Measurements from ENCODE around the gene IL1R1.

Gene IL1R1

DNA sequence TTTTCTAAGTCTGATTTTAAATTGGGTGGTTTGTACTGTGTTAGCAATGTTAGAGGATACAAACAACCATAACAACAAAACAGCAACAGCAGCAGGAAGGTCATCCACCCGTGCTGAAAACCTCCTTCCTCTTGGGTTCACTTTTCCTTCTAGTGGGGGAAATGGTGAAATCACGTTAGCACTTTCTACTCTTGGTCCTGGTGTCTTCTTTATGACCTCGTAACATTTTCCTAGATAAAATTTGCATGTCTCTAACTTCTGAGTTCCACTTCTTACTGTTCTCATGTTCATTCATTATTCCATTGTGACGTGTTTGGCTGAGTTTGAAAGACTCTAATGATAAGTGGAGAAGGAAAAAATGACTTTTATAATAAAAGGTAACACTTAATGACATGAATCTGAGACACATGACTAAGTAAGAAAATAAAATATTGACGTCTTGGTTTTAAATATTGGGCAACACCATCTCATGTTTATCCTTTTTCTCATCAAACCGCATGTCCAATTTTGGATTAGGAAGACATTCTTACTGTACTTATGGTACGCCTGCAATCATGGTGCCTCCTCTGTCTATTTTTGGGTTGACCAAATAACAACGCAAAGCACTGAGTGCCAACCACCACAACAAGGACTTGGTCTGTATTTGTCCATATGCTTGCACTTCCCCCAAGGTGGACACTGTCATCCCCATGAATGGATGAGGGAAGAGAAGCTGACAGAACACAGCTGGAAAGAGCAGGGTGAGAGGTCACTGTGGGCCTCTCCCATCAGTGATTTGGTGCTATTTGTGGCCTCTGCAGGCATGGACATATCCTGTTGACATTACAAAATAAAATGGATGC lies 25.7 kb upstream of the IL1R1 start:
- H3K27ac ChIP-seq, result no peak overlapping the region
- POLR2A ChIA-PET (ENCODE audit: low non-redundant PET), result no interaction called here
- no peak for DNase-seq (ENCODE audit: low spot score)
- TF ChIP-seq, protein P1, sequence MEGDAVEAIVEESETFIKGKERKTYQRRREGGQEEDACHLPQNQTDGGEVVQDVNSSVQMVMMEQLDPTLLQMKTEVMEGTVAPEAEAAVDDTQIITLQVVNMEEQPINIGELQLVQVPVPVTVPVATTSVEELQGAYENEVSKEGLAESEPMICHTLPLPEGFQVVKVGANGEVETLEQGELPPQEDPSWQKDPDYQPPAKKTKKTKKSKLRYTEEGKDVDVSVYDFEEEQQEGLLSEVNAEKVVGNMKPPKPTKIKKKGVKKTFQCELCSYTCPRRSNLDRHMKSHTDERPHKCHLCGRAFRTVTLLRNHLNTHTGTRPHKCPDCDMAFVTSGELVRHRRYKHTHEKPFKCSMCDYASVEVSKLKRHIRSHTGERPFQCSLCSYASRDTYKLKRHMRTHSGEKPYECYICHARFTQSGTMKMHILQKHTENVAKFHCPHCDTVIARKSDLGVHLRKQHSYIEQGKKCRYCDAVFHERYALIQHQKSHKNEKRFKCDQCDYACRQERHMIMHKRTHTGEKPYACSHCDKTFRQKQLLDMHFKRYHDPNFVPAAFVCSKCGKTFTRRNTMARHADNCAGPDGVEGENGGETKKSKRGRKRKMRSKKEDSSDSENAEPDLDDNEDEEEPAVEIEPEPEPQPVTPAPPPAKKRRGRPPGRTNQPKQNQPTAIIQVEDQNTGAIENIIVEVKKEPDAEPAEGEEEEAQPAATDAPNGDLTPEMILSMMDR (conservative IDR thresholded peaks at IDR 0.05; ENCODE audit: low read depth), result no peak
- CTCF ChIA-PET, result interaction anchor here (0.6 kb wide), 1 partner anchor 12 kb away, joined by 3 read pairs; no protein-coding TSS in a partner anchor

DNA sequence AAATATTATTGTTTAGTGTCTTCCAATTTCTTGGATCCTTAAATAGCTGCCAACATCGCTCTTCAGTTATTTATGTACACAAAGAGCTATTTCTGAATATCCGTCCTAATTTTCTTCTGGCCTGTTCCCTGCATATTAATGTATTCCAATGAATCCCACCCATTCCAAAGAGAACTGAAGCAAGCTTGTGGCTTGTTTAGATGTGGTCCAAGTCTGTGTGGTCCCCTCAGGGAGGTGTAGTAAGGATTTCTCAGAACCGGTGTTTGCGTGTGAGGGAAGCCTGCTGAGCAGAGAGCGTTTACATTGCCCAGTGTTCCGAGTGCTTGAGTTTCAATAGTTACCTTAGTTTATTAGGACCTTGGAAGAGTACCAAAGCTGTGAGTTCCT lies 25.1 kb upstream of the IL1R1 start:
- ChIA-PET CTCF (interaction anchor here (0.6 kb wide), 2 partner anchors 11 to 150 kb away, joined by 3 to 4 read pairs; no protein-coding TSS in a partner anchor), POLR2A (ENCODE audit: low non-redundant PET) (no interaction called here)
- DNase-seq (ENCODE audit: low spot score), result no peak
- TF ChIP-seq, protein P1 (conservative IDR thresholded peaks at IDR 0.05; ENCODE audit: low read depth), result no peak
- H3K27ac ChIP-seq, result no peak overlapping the region

DNA sequence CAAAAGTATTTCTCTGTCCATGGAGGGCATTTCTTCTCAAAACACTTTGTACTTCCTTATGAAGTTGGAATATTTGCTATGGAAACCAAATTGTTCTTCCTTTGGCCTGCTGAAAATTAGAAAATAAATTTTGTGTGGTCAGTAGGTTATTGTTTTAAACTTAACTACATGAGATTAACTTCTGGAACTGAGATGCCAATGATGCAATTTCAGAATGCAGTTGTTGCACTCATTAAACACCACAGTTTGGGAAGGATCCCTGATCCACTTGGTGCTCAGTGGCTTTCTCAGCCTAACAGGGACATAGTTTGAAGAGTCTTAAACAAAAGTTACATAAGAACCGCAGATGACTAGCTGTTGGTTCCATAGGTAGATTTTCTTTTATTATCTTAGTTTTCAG lies 23.3 kb upstream of the IL1R1 start:
- ChIA-PET POLR2A (ENCODE audit: low non-redundant PET) (no interaction called here), CTCF (no interaction called here)
- TF ChIP-seq, protein P1 (conservative IDR thresholded peaks at IDR 0.05; ENCODE audit: low read depth), result no peak
- H3K27ac ChIP-seq, result no peak overlapping the region
- DNase-seq (ENCODE audit: low spot score), result no peak

DNA sequence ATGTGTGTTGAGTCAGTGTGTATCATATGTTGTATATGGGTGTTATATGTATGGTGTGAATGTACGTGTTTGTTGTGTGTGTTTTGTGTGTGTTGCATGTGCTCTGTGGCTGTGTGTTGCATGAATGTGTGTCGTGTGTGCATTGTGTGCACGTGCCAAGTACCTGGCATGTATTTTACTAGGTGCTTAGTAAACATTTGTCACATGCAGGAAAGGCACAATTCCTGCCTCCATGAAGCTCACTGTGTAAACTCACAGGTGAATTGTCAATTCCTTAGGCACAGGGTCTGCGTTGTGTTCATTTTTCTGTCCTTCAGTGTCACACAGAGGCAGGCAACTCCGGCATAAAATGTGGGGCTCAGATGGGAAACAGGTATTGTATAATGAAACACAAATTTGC lies 22.3 kb upstream of the IL1R1 start:
- POLR2A ChIA-PET (ENCODE audit: low non-redundant PET), result no interaction called here
- CTCF ChIA-PET, result no interaction called here

DNA sequence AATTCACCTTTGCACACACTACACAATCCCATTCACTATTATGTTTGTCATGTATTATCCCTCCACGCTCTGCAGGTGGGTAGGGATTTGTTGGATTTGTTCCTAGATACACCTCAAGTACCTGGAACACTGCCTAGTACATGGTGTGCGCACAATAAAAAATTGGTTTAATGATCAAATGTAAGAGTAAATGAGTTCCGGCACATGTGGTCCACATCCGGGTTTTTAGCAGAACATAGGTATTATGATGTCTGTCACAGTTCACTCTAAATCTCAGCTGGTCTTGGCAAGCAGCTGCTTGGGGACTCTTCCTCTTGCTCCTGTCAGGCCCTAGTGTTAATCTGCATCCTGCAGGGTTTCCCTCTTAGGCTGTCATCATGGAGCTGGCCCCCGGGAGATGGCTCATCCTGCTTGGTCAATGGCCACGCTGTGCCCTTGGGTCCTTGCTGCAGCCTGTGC lies 21.8 kb upstream of the IL1R1 start:
- CTCF ChIA-PET, result interaction anchor here (0.6 kb wide), 1 partner anchor 118 kb away, joined by 3 read pairs; no protein-coding TSS in a partner anchor
- H3K27ac ChIP-seq, result no peak overlapping the region
- TF ChIP-seq, protein P1 (conservative IDR thresholded peaks at IDR 0.05; ENCODE audit: low read depth), result no peak
- POLR2A ChIA-PET (ENCODE audit: low non-redundant PET), result no interaction called here
- DNase-seq (ENCODE audit: low spot score), result no peak

More for the DNA sequence above, 22.3 kb upstream of the IL1R1 start:
- TF ChIP-seq, protein P1 (conservative IDR thresholded peaks at IDR 0.05; ENCODE audit: low read depth), result no peak
- H3K27ac ChIP-seq, result no peak overlapping the region
- DNase-seq (ENCODE audit: low spot score), result no peak

DNA sequence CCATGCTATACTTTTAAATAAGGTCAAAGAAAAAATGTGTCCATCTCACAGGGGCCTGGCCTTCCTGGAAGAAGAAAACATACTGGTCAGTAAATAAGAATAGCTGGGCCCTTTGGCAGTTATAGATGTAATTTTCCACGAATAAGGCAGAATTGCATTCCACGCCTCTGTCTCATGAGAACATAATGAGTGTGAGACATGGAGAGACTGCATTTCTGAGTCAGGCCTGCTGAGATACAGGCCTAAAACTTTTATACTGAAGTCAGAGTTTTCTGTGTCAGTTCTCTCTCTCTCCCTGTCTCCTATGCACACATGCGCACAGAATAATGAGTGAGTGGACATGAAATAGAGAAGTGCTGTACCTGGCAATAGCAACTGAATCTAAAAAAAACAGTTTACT lies 20.4 kb upstream of the IL1R1 start:
- no peak for DNase-seq (ENCODE audit: low spot score)
- POLR2A ChIA-PET (ENCODE audit: low non-redundant PET), result no interaction called here
- TF ChIP-seq, protein P1 (conservative IDR thresholded peaks at IDR 0.05; ENCODE audit: low read depth), result no peak
- no peak overlapping the region for H3K27ac ChIP-seq
- CTCF ChIA-PET, result no interaction called here
